ENCODE results near the gene PEA15.

Gene PEA15

DNA sequence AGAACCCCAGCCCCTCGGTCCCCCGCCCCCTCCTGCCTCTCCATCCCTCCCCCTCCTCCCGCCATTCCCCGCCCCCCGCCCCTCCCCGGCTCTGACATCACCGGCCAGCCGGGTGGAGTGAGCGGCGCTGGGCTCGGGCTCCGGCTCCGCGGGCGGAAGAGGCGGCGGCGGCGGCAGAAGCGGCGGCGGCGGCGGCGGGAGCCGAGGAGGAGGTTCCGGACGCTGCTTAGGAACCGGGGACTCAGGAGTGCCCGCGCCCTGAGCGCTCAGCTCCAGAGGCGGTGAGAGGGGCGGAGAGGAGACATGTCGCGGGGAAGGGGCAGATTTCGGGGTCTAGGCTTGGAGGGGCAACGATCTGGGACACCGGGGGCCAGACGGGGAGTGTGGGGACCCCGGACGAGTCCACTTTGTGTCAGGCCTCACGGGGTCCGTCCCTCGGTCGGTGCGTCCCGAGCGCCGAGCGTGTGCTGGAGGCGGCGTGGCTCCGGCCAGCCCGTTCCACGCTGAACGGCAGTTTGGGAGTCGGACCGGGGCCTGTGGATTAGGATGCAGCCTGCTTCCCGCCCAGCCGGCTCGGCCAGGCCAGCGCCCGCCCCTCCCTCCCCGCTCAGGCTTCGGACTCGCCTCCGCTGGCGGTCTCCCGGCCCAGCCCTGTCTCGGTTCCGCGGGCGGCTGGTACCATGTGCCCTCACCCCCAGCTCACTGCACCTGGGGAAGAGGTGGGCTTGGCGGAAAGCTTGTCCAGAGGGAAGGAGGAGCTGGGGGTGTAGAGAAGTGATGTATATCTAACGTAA lies at the start of gene PEA15:
PEA15 (plus strand) TSS at position 143 of the 794 bp plus-strand sequence. CDS start 6,161 bp downstream, outside the sequence.
- peak; percentile 89 for DNase-seq (ENCODE audit: low spot score)

GRCh38 chr1:160156361-160156760 lies 48.8 kb upstream of the PEA15 start:
- DNase-seq (ENCODE audit: low spot score): no peak

GRCh38 chr1:160157174-160157573 lies 48.0 kb upstream of the PEA15 start:
- DNase-seq (ENCODE audit: low spot score): no peak

DNA sequence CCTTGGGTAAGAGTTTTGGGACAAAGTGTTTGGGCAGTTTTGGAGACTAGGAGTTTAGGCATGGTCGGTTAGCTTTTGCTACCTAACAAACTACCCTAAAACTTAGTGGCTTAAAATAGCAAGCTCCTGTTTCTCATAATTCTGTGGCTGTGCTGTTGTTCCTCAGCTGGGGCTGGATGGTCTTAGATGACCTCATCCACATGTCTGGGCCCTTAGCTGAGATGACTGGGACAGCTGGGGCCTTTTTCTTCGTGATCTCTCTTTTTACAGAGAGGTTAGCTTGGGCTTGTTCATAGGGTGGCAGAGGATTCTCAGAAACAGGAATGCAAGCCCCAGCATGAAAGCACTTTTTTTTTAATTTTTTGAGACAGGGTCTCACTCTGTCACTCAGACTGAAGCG lies 47.2 kb upstream of the PEA15 start:
- no peak for DNase-seq (ENCODE audit: low spot score)

GRCh38 chr1:160158534-160158933 lies 46.6 kb upstream of the PEA15 start:
- no peak for DNase-seq (ENCODE audit: low spot score)

DNA sequence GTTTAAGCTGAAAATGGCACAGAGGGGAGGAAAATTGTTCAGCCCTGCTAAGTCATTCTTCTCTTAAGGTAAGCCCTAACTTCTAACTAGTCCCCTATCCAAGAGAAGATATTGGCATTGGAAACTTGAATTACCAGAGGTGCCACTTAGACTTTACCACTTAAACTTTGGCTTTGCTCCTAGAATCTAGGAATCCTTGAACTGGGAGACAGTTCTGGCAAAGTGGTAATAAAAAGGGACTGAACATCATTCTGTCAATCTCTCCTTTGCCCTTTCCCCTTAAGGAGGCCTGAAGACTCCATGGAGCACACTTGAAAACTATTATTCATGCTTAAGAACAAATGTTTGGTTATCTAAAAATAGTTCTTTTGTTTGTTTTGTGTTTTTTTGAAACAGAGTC lies 45.3 kb upstream of the PEA15 start:
- no peak for DNase-seq (ENCODE audit: low spot score)

- no peak for DNase-seq (ENCODE audit: low spot score)
These were observed 43.0 kb upstream of the PEA15 start for GRCh38 chr1:160161965-160162705.

- no peak for DNase-seq (ENCODE audit: low spot score)
These were observed 42.3 kb upstream of the PEA15 start for GRCh38 chr1:160162931-160163330.

DNA sequence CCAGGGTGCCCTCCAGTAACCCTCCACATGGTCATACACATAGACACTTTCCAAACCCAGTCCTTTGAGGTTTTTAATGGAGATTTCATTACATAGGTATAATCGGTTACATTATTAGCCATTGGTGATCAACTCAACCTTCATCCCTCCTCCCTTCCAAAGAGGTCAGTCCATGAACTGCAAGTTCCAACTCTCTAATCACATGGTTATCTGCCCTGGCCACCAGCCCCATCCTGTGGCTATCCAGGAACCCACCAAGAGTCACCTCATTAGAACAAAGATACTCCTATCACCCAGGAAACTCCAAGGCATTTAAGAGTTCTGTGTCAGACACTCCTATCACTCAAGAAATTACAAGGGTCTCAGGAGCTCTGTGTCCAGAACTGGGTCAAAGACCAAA lies 41.6 kb upstream of the PEA15 start:
- no peak for DNase-seq (ENCODE audit: low spot score)

GRCh38 chr1:160164121-160164520 lies 41.1 kb upstream of the PEA15 start:
- DNase-seq (ENCODE audit: low spot score): no peak

GRCh38 chr1:160166166-160166868 lies 38.9 kb upstream of the PEA15 start:
- no peak for DNase-seq (ENCODE audit: low spot score)

- no peak for DNase-seq (ENCODE audit: low spot score)
These were observed 38.1 kb upstream of the PEA15 start for GRCh38 chr1:160167056-160167455.

GRCh38 chr1:160167580-160167979 lies 37.6 kb upstream of the PEA15 start:
- DNase-seq (ENCODE audit: low spot score): no peak

DNA sequence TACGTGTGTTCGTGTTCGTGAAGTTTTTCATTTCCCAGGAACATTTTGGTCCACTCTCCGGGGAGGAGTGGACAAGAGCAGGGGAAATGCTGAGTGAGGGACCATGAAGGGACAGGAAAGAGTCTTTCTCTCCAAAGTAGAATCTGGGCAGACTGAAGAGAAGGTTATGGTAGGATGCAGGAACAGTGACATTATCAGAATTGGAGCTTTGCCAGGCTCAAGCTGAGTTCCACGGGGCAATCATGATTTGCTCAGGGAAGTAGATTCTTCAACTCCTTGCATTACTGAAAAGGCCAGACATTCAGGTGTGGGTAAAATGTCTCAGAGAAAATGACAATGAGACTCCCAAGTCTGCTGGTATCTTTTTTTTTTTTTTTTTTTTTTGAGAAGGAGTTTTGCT lies 37.2 kb upstream of the PEA15 start:
- DNase-seq (ENCODE audit: low spot score): no peak

GRCh38 chr1:160168609-160169369 lies 36.4 kb upstream of the PEA15 start:
- no peak for DNase-seq (ENCODE audit: low spot score)

DNA sequence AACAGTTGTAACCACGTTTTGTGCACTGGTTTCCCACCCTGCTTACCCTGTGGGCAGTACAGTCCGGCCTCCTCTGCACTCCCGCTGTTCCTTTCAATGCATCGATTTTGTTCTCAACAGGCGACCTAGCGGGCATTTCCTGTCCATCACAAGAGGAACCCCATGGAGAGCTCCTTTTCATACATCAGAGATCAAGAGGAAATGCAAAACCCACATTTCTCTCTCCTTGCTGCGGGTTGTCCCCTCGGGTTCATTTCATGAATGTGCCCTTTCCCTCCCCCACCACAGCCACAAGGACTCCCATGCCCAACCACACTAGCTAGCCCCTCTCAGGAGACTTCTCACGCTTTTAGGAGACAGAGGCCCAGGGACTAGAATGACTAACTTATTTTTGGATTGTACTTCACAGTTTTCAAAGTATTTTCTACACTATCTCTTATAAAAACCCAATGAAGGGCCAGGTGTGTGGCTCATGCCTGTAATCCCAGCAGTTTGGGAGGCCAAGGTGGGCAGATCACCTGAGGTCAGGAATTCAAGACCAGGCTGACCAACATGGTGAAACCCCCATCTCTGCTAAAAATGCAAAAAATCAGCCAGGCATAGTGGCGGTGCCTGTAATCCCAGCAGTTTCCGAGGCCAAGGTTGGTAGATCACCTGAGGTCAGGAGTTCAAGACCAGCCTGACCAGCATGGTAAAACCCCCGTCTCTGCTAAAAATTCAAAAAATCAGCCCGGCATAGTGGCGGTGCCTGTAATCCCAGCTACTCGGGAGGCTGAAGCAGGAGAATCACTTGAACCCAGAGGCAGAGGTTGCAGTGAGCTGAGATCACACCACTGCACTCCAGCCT lies 35.4 kb upstream of the PEA15 start:
- DNase-seq (ENCODE audit: low spot score): no peak

GRCh38 chr1:160171354-160171753 lies 33.8 kb upstream of the PEA15 start:
- no peak for DNase-seq (ENCODE audit: low spot score)

DNA sequence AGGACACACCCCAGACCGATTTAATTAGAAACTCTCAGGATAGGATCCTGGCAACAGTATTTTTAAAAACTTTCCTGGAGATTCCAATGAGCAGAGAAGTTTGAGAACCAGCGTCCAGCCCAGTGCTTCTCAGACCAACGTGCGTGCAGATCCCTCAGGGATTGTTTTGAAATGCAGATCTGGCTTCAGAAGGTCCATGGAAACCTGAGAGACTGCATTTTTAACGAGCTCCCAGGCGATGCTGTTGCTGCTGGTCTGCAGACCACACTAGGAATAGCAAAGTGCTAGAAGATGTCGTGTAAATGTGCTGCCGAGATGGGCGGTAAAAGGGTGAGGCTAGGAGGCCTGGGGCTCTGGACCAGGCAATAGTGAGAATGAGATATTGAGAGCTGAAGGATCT lies 33.2 kb upstream of the PEA15 start:
- DNase-seq (ENCODE audit: low spot score): no peak

DNA sequence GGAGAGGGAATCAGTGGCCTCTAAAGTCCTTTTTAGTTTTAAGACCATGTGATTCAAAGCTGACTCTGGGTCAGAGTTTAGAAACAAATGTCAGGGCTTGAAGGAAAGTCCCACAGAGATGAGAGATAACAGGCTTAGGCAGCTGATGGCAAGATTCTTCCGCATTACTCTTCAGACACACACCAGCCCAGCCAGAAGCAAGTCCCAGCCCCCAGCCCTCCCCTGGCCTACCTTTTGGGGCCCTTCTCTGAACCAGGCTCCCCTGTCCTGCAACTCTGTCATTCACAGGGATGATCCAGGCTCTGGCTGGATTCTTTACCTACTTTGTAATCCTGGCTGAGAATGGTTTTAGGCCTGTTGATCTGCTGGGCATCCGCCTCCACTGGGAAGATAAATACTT lies 28.0 kb upstream of the PEA15 start:
- DNase-seq (ENCODE audit: low spot score): no peak

DNA sequence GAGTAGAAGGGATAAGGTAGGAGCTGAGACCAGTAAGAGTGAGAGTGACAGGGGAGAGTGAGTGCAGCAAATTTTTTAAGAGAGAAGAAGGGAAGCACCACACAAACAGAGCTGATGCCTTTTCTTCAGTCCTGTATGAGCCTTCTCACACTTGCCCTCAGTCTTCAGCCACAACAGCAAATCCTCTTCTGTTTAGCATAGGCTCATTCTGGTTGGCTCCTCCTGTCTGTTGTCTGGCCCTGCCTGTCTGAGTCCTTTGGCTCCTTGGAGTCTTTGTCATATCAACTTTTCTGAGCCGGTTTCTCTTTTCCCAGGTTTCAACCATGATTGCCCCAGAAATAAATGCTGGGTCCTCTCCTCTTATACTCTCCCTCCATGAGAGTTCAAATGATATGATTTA lies 27.5 kb upstream of the PEA15 start:
- DNase-seq (ENCODE audit: low spot score): no peak

DNA sequence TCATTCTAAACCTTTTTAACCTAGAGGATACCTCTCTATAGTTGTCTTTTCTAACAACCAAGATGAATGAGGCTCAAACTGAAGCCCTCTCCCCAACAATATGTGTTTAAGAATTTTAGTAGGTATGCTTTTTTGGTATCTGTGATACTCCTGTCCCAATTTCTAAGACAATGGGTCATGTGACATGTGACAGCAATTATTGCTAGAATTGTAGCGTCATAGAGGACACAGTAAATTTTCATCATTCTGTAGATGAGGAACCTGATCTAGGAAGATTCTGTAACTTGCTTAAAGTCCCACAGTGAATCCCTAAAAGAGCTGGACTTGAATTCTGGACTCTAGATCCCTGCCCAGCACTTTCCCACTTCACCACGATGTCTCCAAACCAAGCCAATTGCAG lies 26.5 kb upstream of the PEA15 start:
- DNase-seq (ENCODE audit: low spot score): no peak

Measured in left forelimb (tissue), 1 donor.